ENCODE results near the gene MBP.
A peak's percentile ranks its signal among the peaks of the same experiment; 100 is the strongest.

The MBP gene

GRCh38 chr18:77132369-77133050 is at the start of gene MBP:
TSS of gene MBP (minus strand) at chr18:77132783. CDS start at chr18:77105261, 27,522 bp downstream.
- peak in 1 of 2 donors; percentile 45 for DNase-seq (ENCODE audit: low read depth in 2 of 2)

- no peak for DNase-seq (ENCODE audit: low read depth in 2 of 2)
These were observed 49.5 kb upstream of the MBP start for GRCh38 chr18:77181950-77182707.

GRCh38 chr18:77178559-77178958 is 46.0 kb upstream of the MBP start:
- no peak for DNase-seq (ENCODE audit: low read depth in 2 of 2)

GRCh38 chr18:77177009-77177408 is 44.4 kb upstream of the MBP start:
- no peak for DNase-seq (ENCODE audit: low read depth in 2 of 2)

GRCh38 chr18:77173275-77174030 is 40.9 kb upstream of the MBP start:
- DNase-seq (ENCODE audit: low read depth in 2 of 2): no peak

- no peak for DNase-seq (ENCODE audit: low read depth in 2 of 2)
These were observed 38.4 kb upstream of the MBP start for GRCh38 chr18:77170890-77171410.

- DNase-seq (ENCODE audit: low read depth in 2 of 2): no peak
These were observed 36.3 kb upstream of the MBP start for GRCh38 chr18:77168811-77169311.

- DNase-seq (ENCODE audit: low read depth in 2 of 2): no peak
These were observed 34.7 kb upstream of the MBP start for GRCh38 chr18:77167251-77167650.

GRCh38 chr18:77166523-77166922 is 33.9 kb upstream of the MBP start:
- DNase-seq (ENCODE audit: low read depth in 2 of 2): no peak

- DNase-seq (ENCODE audit: low read depth in 2 of 2): no peak
These were observed 33.1 kb upstream of the MBP start for GRCh38 chr18:77165503-77166188.

GRCh38 chr18:77164763-77165485 is 32.3 kb upstream of the MBP start:
- no peak for DNase-seq (ENCODE audit: low read depth in 2 of 2)

- no peak for DNase-seq (ENCODE audit: low read depth in 2 of 2)
These were observed 31.4 kb upstream of the MBP start for GRCh38 chr18:77164026-77164425.

- DNase-seq (ENCODE audit: low read depth in 2 of 2): no peak
These were observed 30.0 kb upstream of the MBP start for GRCh38 chr18:77162580-77162979.

- DNase-seq (ENCODE audit: low read depth in 2 of 2): no peak
These were observed 29.4 kb upstream of the MBP start for GRCh38 chr18:77161961-77162360.

GRCh38 chr18:77161383-77161782 is 28.8 kb upstream of the MBP start:
- no peak for DNase-seq (ENCODE audit: low read depth in 2 of 2)

- DNase-seq (ENCODE audit: low read depth in 2 of 2): no peak
These were observed 27.9 kb upstream of the MBP start for GRCh38 chr18:77160515-77160914.

- DNase-seq (ENCODE audit: low read depth in 2 of 2): no peak
These were observed 24.7 kb upstream of the MBP start for GRCh38 chr18:77157312-77157711.

- no peak for DNase-seq (ENCODE audit: low read depth in 2 of 2)
These were observed 22.4 kb upstream of the MBP start for GRCh38 chr18:77155031-77155430.

GRCh38 chr18:77153404-77153803 is 20.8 kb upstream of the MBP start:
- no peak for DNase-seq (ENCODE audit: low read depth in 2 of 2)

GRCh38 chr18:77151772-77152520 is 19.4 kb upstream of the MBP start:
- no peak for DNase-seq (ENCODE audit: low read depth in 2 of 2)

Measured in stimulated activated CD4-positive, alpha-beta T cell treated with anti-CD3 and anti-CD28 coated beads, Interleukin-1b, Interleukin-23, amount 100 ng/mL, for 1 hour (primary cell).